GM18519 (cell line): ENCODE results near the gene CD80.

Experiments
- ATAC-seq: cut with Tn5 transposase; IDR thresholded peaks from one replicate; pipeline ENCODE4 v1.9.1; 2021; ENCODE audit warnings: mild to moderate bottlenecking, moderate library complexity; ENCODE audit not compliant: unreplicated experiment, low FRiP score

The CD80 gene

DNA sequence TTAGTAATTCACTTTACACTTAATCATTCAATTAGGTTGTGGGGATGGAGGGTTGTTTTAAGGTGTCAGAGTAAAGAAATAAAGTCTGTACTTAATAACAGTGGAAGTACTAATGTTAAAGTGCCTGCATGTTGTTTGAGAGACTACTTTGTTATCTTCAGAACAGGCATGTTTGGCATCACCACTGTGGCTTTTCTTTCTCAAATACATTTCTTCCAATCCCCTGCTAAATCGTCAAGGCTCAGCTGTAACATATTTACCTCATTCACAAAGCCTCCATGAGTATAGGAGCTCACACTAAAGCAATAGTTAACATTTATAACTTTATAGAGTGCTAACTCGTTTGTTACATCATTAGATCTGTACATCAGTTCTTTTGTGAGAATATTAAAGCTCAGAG is 58.5 kb downstream of the CD80 start:
- ATAC-seq, result no peak

DNA sequence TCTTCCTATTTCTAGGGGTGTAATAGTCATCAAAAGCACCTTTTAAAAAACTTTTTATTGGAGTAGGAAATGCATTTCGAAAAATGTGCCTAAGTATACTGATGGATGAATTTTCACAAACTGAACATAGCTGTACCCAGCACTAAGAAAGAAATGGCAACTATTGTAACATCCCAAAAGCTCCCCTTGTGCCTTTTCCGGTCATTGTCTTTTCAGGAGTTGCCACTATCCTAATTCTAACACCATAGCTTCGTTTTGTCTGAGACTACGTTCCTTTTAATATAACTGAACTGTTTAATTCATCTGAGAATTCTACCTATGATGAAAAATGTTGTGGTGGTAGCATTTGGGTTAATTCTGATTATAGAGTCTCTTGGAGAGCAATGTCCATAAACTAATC is 59.1 kb downstream of the CD80 start:
- no peak for ATAC-seq

DNA sequence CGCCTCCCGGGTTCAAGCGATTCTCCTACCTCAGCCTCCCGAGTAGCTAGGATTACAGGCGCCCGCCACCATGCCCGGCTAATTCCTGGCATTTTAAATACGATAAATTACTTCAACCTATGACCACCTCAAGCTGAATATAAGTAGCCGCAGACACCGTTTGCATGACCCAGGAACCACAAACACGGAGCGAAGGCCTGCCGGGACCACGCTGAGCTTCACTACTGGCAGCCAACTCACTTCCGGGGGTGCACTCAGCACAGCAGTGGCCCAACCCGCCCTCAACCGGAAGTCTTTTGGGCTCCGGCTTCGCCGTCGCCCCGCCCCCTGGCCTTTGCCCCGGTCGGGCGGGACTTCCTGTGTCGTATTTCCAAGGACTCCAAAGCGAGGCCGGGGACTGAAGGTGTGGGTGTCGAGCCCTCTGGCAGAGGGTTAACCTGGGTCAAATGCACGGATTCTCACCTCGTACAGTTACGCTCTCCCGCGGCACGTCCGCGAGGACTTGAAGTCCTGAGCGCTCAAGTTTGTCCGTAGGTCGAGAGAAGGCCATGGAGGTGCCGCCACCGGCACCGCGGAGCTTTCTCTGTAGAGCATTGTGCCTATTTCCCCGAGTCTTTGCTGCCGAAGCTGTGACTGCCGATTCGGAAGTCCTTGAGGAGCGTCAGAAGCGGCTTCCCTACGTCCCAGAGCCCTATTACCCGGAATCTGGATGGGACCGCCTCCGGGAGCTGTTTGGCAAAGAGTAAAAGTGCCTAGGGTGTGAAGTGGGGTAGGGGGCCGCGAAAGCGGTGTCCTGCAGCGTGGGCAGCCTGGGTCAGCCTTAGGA is 61.0 kb downstream of the CD80 start, which contains the start of gene TIMMDC1:
Gene TIMMDC1 (plus strand): TSS at position 362 of the 826 bp plus-strand sequence. CDS start 187 bp downstream, at position 549.
- ATAC-seq, result peak; percentile 94

- no peak for ATAC-seq
Measured at GRCh38 chr3:119497820-119498185, 61.6 kb downstream of the CD80 start.

GRCh38 chr3:119494597-119494996 is 64.8 kb downstream of the CD80 start:
- ATAC-seq, result no peak

- ATAC-seq, result no peak
Measured at GRCh38 chr3:119492810-119493209, 66.6 kb downstream of the CD80 start.

DNA sequence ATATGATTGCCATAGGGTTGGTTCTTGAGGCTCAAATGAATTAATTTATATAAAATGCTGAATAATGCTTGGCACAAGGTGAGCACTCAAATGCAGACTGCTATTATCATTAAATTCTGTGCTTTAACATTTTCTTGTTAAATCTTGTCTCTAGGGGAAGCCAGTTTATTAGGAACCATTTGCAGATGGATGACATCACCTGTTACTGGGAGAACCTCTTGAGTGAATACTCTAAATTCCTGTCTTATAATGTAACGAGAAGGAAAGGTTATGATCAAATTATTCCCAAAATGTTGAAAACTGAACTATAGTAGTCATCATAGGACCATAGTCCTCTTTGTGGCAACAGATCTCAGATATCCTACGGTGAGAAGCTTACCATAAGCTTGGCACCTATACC is 67.3 kb downstream of the CD80 start:
- ATAC-seq, result no peak

GRCh38 chr3:119490153-119490552 is 69.3 kb downstream of the CD80 start:
- no peak for ATAC-seq

DNA sequence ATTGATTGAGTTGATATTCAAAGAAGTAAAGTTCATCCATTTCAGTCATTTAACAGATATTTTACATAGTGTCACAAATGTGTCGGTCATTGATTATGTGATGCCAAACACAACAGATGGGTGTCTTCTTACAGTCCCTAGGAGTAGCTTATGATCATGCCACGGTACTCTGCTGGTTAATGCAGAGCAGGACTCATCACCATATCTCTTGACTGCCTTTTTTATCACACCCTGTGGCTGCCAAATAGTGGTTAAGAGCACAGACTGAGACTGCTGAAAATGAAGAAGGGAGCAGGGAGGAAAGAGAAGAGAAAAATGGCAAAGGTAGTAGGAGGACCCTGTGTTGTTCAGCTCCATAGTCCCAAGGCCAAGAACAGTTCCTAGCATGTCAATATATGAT is 73.9 kb downstream of the CD80 start:
- ATAC-seq, result no peak

GRCh38 chr3:119483101-119483500 is 76.3 kb downstream of the CD80 start:
- ATAC-seq, result no peak

DNA sequence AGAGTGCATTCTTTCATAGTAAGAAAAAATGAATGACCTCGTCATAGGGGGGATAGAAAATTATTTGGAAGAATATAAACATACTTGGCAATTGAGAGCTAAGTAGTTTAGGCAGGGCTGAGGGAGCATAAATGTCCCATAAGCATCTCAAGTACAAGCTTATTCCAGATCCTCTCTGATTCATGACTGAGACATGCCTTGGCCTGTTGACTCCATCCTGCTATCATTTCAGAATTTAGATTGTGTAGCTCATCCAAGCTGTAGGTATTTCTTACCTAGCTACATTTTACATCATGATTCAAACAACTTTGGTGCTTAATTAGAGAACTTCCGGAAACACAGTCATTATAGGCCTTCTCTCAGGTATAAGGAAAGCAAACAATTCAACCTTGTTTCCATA is 78.3 kb downstream of the CD80 start:
- ATAC-seq, result no peak
